ENCODE measurements around the gene PRDM16.

DNA sequence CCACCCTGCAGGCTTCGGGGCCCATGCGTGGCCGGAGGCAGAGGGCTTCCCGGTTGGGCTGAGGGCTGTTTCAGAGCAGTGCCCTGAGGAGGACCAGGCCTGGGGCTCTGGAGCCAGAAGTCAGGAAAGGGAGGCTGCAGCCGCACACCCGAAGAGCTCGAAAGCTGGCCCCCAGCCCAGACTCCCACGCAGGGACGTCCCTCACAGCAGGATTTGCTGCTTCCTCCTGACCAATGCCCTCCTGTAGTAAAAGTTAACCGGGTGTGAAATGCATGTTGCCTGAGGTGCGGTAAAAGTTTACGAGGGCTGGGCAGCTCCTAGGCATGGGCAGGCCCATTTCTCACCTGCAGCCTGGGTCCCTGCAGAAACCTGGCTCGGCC lies 283.9 kb downstream of the PRDM16 start:
- TF ChIP-seq, protein P1, sequence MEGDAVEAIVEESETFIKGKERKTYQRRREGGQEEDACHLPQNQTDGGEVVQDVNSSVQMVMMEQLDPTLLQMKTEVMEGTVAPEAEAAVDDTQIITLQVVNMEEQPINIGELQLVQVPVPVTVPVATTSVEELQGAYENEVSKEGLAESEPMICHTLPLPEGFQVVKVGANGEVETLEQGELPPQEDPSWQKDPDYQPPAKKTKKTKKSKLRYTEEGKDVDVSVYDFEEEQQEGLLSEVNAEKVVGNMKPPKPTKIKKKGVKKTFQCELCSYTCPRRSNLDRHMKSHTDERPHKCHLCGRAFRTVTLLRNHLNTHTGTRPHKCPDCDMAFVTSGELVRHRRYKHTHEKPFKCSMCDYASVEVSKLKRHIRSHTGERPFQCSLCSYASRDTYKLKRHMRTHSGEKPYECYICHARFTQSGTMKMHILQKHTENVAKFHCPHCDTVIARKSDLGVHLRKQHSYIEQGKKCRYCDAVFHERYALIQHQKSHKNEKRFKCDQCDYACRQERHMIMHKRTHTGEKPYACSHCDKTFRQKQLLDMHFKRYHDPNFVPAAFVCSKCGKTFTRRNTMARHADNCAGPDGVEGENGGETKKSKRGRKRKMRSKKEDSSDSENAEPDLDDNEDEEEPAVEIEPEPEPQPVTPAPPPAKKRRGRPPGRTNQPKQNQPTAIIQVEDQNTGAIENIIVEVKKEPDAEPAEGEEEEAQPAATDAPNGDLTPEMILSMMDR (IDR thresholded peaks at IDR 0.05; ENCODE audit: low read depth, low read length), result no peak
- no peak for TF ChIP-seq POLR2A (IDR thresholded peaks at IDR 0.05; ENCODE audit: extremely low read depth, insufficient read length)
- TF ChIP-seq, protein P2, sequence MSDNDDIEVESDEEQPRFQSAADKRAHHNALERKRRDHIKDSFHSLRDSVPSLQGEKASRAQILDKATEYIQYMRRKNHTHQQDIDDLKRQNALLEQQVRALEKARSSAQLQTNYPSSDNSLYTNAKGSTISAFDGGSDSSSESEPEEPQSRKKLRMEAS (IDR thresholded peaks at IDR 0.05; ENCODE audit: low read depth, low read length), result no peak
- no peak for TF ChIP-seq MYC (IDR thresholded peaks at IDR 0.05; ENCODE audit: low read depth, low read length)
